AG04449 (cell line): ENCODE measurements around the gene UNC50.

Source experiments
- CTCF ChIA-PET: fragments of 350-600 bp; formaldehyde crosslinking; extraction: SDS; loops from one replicate; lab custom pipeline; 2021; ENCODE audit warnings: antibody characterized with exemption; lab: Yijun Ruan, JAX
- POLR2A ChIA-PET: fragments of 400-600, 350-600 bp; formaldehyde crosslinking; extraction: SDS; loops from one replicate; lab custom pipeline; 2020; ENCODE audit warnings: antibody characterized with exemption, inconsistent platforms; lab: Yijun Ruan, JAX
- DNase-seq: peaks from one replicate; pipeline ENCODE4 v3.0.0-alpha.2; 2010; ENCODE audit warnings: low read depth, low spot score
- H3K4me3 ChIP-seq: 2 replicates; pipeline ENCODE4 v1.5.1; 2011; ENCODE audit warnings: low read depth, mild to moderate bottlenecking, control low read depth, low read length
- TF ChIP-seq, protein P1 (sequence below): IDR thresholded peaks from one replicate; pipeline ENCODE4 v1.5.1; 2011; ENCODE audit warnings: mild to moderate bottlenecking, moderate library complexity, low read length, control low read depth, inconsistent platforms; ENCODE audit not compliant: insufficient read depth; ENCODE audit errors: missing control alignments

UNC50 gene

DNA sequence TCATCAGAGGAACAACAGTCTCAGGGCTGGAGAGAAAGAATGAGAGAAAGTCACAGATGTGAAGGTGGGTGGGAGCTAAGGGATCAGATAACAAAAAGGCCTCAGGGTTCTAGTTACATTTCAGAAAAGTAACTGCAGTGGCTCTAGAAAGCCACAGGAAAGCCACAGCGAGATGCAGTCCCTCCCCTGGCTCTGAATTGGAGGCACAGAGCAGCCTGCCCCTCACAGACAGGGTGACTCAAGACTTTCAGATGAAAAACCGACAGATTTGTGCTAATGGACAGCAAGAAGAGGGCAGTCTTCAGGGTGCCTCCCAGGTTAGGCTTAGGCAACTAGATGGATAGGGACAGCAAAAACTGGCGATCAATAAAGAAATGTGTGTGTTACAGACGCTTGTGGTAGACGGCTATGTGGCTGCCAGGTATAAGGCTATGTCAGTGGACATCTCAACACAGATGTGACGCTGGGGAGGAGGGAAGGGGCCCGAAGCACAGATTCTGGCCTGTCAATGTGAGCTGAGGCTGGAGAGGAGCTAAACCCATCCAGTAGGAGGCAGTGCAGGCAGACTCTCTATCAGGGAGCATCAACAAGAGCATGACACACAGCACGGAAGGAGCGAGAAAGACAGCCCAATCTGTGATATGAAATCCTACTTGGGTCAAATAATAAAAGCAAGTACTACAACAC, 26.2 kb downstream of the UNC50 start:
- TF ChIP-seq, protein P1, sequence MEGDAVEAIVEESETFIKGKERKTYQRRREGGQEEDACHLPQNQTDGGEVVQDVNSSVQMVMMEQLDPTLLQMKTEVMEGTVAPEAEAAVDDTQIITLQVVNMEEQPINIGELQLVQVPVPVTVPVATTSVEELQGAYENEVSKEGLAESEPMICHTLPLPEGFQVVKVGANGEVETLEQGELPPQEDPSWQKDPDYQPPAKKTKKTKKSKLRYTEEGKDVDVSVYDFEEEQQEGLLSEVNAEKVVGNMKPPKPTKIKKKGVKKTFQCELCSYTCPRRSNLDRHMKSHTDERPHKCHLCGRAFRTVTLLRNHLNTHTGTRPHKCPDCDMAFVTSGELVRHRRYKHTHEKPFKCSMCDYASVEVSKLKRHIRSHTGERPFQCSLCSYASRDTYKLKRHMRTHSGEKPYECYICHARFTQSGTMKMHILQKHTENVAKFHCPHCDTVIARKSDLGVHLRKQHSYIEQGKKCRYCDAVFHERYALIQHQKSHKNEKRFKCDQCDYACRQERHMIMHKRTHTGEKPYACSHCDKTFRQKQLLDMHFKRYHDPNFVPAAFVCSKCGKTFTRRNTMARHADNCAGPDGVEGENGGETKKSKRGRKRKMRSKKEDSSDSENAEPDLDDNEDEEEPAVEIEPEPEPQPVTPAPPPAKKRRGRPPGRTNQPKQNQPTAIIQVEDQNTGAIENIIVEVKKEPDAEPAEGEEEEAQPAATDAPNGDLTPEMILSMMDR: no peak
- no peak overlapping the region for H3K4me3 ChIP-seq
- DNase-seq: no peak
- ChIA-PET CTCF (interaction anchor here (2.1 kb wide), 1 partner anchor 15 kb away, joined by 5 read pairs; no protein-coding TSS in a partner anchor), POLR2A (no interaction called here)

- ChIA-PET POLR2A (no interaction called here), CTCF (no interaction called here)
- DNase-seq: no peak
Measured at GRCh38 chr2:98637401-98638147, 29.2 kb downstream of the UNC50 start.

GRCh38 chr2:98643496-98644100, 35.2 kb downstream of the UNC50 start:
- no peak overlapping the region for H3K4me3 ChIP-seq
- no peak for DNase-seq
- TF ChIP-seq, protein P1: no peak
- ChIA-PET CTCF (no interaction called here), POLR2A (no interaction called here)

More at GRCh38 chr2:98637401-98638147, 29.2 kb downstream of the UNC50 start:
- no peak overlapping the region for H3K4me3 ChIP-seq
- TF ChIP-seq, protein P1: no peak

DNA sequence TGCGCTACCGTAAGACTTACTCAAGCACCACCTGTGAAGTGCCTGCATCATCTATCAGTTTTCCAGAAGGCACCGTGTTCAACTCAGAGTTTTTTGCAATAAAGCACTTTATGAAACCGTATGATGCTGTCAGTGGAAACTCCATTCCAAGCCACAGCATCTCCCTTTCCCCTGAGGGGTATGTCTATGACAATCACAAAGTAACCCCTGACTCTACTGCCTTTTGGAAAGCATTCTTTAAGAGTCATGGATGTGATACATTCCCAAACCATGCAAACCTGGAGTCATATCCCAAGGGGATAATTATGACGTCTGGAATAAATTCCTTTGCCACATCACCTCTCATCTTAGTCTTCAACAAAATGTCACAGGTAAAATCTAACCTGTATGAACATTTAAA, 39.2 kb downstream of the UNC50 start:
- CTCF ChIA-PET: interaction anchor here (3.2 kb wide), 1 partner anchor 418 kb away, joined by 73 read pairs; no protein-coding TSS in a partner anchor
- TF ChIP-seq, protein P1: no peak
- no peak for DNase-seq
- POLR2A ChIA-PET: no interaction called here
- no peak overlapping the region for H3K4me3 ChIP-seq

GRCh38 chr2:98648451-98648850, 40.1 kb downstream of the UNC50 start:
- ChIA-PET POLR2A (no interaction called here), CTCF (interaction anchor here (0.8 to 3.2 kb wide), 10 partner anchors 9 to 1612 kb away, joined by 3 to 73 read pairs (median 6); no protein-coding TSS in a partner anchor)
- H3K4me3 ChIP-seq: no peak overlapping the region
- no peak for DNase-seq
- TF ChIP-seq, protein P1: no peak
